ENCODE measurements around the gene TRIM8.

The TRIM8 gene

DNA sequence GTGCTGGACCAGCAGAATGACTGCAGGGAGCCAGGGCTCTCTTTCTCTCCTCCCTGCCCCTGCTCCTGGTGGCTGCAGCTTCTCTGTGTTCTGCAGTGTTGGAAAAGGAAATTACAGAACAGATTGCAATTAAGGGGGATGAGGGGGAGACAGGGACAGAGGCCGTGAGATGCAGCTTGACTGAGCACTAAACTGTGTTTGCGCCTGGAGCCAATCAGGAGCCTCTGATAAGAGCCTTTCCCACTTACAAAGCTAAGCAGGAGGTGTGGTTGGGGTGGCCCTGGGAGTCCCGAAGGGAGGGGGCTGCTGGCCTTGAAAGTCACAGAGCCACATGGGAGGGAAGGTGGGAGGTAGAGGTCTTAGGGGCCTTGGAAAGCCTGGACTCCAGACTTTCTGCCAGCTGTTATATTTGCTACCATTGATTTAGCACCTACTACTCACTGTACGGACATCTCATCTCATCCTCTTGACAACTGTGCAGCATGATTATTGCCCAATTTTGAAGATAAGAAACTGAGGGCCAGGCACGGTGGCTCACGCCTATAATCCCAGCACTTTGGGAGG, 26.7 kb downstream of the TRIM8 start:
- Histone ChIP-seq H3K9me2 (replicated peaks; ENCODE audit: control insufficient read depth, low read length) (no peaks in the 10 kb centered on the region), H3K9me3 (ENCODE audit: control insufficient read depth, insufficient read depth, low read length) (no peaks in the 10 kb centered on the region), H3K4me2 (ENCODE audit: low read length) (no peak overlapping the region), H3K27me3 (ENCODE audit: control insufficient read depth, low read length) (no peaks in the 10 kb centered on the region), H3F3A (ENCODE audit: control insufficient read depth, insufficient read depth) (no peaks in the 10 kb centered on the region), H4K20me1 (ENCODE audit: control insufficient read depth, insufficient read depth, low read depth, low read length) (no peaks in the 10 kb centered on the region), H3K4me3 (ENCODE audit: low read length) (no peak overlapping the region), H3K27ac (ENCODE audit: low read depth, low read length) (no peak overlapping the region), H3K4me1 (ENCODE audit: control insufficient read depth, low read length) (peaks cover 25% of the 10 kb centered on the region), H3K79me2 (ENCODE audit: control insufficient read depth, low read length) (no peaks in the 10 kb centered on the region), H3K36me3 (ENCODE audit: control insufficient read depth, low read length) (no peaks in the 10 kb centered on the region)
- no peak for TF ChIP-seq CTCF (IDR thresholded peaks at IDR 0.05; ENCODE audit: low read depth, low read length, poor library complexity, severe bottlenecking)
- no peak for TF ChIP-seq EZH2phosphoT487 (IDR thresholded peaks at IDR 0.05; ENCODE audit: borderline replicate concordance, low read length)

DNA sequence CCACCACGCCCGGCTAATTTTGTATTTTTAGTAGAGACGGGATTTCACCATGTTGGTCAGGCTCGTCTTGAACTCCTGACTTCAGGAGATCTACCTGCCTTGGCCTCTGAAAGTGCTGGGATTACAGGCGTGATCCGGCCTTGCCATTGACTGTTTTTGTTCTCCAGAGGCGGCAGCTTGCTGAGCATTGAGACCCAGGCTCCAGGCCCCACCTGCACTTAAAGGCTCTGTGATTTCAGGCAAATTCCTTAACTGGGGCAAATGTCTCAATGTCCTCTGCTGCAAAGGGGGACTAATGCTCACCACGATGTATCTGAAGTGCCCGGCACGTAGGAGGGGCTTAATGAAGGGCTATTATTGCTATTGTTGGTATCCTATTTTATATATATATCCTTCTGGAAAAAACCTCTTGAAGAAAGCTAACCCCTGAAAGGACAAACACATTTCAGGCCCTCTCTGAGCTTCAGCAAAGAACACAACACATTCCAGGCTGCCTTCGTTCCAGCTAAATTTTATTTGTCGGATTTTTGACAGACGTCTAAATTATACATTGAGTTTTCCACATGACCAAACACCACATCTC, 29.0 kb downstream of the TRIM8 start:
- H3K79me2 ChIP-seq (ENCODE audit: control insufficient read depth, low read length), result no peaks in the 10 kb centered on the region
- H3F3A ChIP-seq (ENCODE audit: control insufficient read depth, insufficient read depth), result peaks cover 7% of the 10 kb centered on the region
- H3K4me3 ChIP-seq (ENCODE audit: low read length), result no peak overlapping the region
- H4K20me1 ChIP-seq (ENCODE audit: control insufficient read depth, insufficient read depth, low read depth, low read length), result no peaks in the 10 kb centered on the region
- H3K4me2 ChIP-seq (ENCODE audit: low read length), result no peak overlapping the region
- H3K36me3 ChIP-seq (ENCODE audit: control insufficient read depth, low read length), result no peaks in the 10 kb centered on the region
- no peak overlapping the region for H3K27ac ChIP-seq (ENCODE audit: low read depth, low read length)
- no peaks in the 10 kb centered on the region for H3K9me2 ChIP-seq (replicated peaks; ENCODE audit: control insufficient read depth, low read length)
- TF ChIP-seq CTCF (IDR thresholded peaks at IDR 0.05; ENCODE audit: low read depth, low read length, poor library complexity, severe bottlenecking) (no peak), EZH2phosphoT487 (IDR thresholded peaks at IDR 0.05; ENCODE audit: borderline replicate concordance, low read length) (no peak)
- H3K9me3 ChIP-seq (ENCODE audit: control insufficient read depth, insufficient read depth, low read length), result no peaks in the 10 kb centered on the region
- H3K4me1 ChIP-seq (ENCODE audit: control insufficient read depth, low read length), result peaks cover 35% of the 10 kb centered on the region
- H3K27me3 ChIP-seq (ENCODE audit: control insufficient read depth, low read length), result no peaks in the 10 kb centered on the region

- no peak overlapping the region for H3K27ac ChIP-seq (ENCODE audit: low read depth, low read length)
- no peaks in the 10 kb centered on the region for H4K20me1 ChIP-seq (ENCODE audit: control insufficient read depth, insufficient read depth, low read depth, low read length)
- H3K9me3 ChIP-seq (ENCODE audit: control insufficient read depth, insufficient read depth, low read length), result no peaks in the 10 kb centered on the region
- H3K36me3 ChIP-seq (ENCODE audit: control insufficient read depth, low read length), result no peaks in the 10 kb centered on the region
- H3K9me2 ChIP-seq (replicated peaks; ENCODE audit: control insufficient read depth, low read length), result no peaks in the 10 kb centered on the region
- H3K4me2 ChIP-seq (ENCODE audit: low read length), result 0 out of 2 replicates have a peak overlapping the region, but pooled peaks have one; percentile 4
- H3K4me3 ChIP-seq (ENCODE audit: low read length), result no peak overlapping the region
- H3F3A ChIP-seq (ENCODE audit: control insufficient read depth, insufficient read depth), result peaks cover 7% of the 10 kb centered on the region
- H3K4me1 ChIP-seq (ENCODE audit: control insufficient read depth, low read length), result peaks cover 35% of the 10 kb centered on the region
- TF ChIP-seq EZH2phosphoT487 (IDR thresholded peaks at IDR 0.05; ENCODE audit: borderline replicate concordance, low read length), result no peak
- TF ChIP-seq CTCF (IDR thresholded peaks at IDR 0.05; ENCODE audit: low read depth, low read length, poor library complexity, severe bottlenecking), result no peak
- H3K79me2 ChIP-seq (ENCODE audit: control insufficient read depth, low read length), result no peaks in the 10 kb centered on the region
- H3K27me3 ChIP-seq (ENCODE audit: control insufficient read depth, low read length), result no peaks in the 10 kb centered on the region
These were observed 29.7 kb downstream of the TRIM8 start for GRCh38 chr10:102673819-102674511.
